Measurements from ENCODE around the gene KRTCAP2.
"Not testable (repeated sequence)": the region's sequence is repeated elsewhere in the genome, so short reads cannot be mapped to it uniquely, and the experiment has no call there.

KRTCAP2 gene

DNA sequence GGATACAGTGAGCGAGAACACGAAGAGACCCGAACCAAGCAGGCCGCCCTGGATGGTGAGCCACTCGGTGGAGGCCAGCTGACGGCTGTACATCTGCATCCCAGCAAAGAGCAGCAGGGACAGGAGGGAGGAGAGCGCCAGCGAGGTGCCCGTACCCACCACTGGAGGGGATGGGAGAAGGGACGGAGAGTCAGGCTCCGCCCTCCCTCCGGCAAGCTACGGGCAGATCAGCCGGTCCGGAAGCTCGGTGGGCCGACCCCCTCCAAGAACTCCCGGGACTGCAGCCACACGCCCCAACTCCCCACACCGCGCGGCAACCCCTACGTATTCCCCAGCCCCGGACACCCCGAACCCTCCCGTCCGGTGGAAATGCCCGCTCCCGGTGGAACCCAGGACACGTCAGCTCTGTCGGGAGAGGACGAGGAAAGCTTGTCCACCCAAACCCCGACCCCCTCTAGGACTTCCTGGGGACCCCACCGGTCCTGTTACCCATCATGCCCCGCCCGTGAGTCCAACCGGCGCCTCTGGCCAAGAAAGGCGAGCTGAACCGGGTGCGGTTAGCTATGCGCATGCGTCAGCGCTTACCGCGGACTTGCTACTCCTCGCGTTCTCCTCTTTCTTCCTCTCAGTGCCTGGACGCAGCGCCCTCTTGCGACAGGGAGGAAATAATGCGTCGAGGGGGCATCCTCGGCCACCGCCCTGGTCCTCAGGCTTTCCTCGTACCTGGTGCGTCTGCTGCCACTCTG, at the start of gene KRTCAP2:
TSS of gene KRTCAP2 (minus strand) at position 573 of the 746 bp plus-strand sequence. CDS start at position 493, 80 bp downstream.
- DNase-seq (ENCODE audit: low spot score), result peak; percentile 97
- FAIRE-seq, result peak; percentile 20

GRCh38 chr1:155220211-155220965, 47.3 kb upstream of the KRTCAP2 start:
- FAIRE-seq; DNase-seq (ENCODE audit: low spot score): not testable (repeated sequence)

GRCh38 chr1:155219592-155220031, 46.5 kb upstream of the KRTCAP2 start:
- FAIRE-seq (no peak), DNase-seq (ENCODE audit: low spot score) (no peak)

DNA sequence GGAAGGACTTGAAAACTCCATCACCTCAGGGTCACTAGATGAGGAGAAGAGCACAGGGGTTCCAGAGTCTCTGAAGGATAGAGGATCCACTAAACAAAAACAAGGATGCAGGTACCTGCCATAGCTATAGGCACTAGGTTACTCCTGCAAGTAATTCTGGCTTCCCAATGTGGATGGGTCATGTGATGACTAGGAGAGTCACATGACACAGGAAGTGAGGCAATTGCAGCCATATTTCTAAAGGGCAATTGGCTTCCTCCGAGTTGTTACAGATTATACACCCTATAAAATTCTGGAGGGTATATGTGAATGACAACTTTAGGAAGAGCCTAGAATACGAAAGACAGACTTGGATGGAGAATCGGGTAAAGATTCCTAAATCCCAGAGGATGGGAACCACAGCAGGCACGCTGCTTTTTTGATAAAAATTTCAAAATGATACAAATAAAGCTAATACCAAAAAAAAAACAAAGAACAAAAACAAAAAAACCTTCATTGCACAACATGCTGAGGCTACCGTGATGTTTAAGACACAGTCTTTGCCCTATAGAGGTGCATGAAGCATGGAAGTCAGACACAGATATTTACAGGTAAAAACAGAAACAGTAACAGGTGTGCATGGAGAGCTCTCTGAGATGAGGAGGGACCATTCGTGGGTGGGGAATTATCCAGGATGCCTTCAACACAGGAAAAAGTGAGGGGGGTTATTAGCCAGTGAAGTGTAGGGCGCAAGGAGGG, 45.9 kb upstream of the KRTCAP2 start:
- DNase-seq (ENCODE audit: low spot score), result peak; percentile 54
- FAIRE-seq, result no peak

GRCh38 chr1:155214702-155215101, 41.6 kb upstream of the KRTCAP2 start:
- not testable (repeated sequence) for FAIRE-seq; DNase-seq (ENCODE audit: low spot score)

GRCh38 chr1:155212051-155212440, 38.9 kb upstream of the KRTCAP2 start:
- FAIRE-seq; DNase-seq (ENCODE audit: low spot score): not testable (repeated sequence)

DNA sequence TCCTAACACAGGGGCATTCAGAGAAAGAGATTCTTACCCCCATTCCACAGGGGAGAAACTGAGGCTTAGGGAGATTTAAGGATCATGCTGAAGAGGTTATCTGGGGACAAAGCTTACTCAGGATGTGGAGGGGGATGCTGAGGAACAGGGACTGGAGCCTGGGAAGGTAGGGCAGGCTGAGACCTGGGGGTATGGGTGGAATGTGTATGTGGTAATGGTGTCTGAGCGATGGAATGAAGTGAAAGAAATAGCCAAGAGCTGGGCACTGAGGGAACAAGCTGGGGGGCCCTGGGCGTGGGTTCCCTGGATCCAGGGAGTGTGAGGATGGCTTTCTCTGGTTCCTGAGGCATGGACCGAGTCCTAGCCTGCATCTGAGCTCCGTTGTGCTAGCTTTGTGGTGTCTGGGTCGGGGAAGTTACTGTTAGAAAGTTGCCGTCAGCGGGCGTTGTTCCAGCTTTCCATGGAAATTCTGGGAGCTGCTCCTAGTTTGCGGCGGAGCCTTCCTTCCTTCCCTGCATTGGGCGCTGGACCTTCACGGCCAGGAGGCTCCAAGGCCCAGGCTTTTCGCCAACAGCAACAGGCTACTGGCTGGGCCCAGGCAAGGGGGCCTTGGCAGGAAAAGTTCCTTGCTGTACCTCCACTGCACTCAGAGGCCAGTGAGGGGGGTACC, 38.4 kb upstream of the KRTCAP2 start:
- DNase-seq (ENCODE audit: low spot score); FAIRE-seq: not testable (repeated sequence)

- DNase-seq (ENCODE audit: low spot score) (no peak), FAIRE-seq (no peak)
Measured at GRCh38 chr1:155210314-155211104, 37.4 kb upstream of the KRTCAP2 start.

GRCh38 chr1:155209312-155209721, 36.2 kb upstream of the KRTCAP2 start:
- no peak for FAIRE-seq
- DNase-seq (ENCODE audit: low spot score), result no peak

- DNase-seq (ENCODE audit: low spot score) (peak; percentile 86), FAIRE-seq (no peak)
Measured at GRCh38 chr1:155208541-155209311, 35.6 kb upstream of the KRTCAP2 start, which contains the start of gene MTX1. MTX1 (plus strand) TSS chr1:155208695; CDS start chr1:155208805, 110 bp downstream.

GRCh38 chr1:155207806-155208540, 34.9 kb upstream of the KRTCAP2 start, which contains the start of gene THBS3:
THBS3 (minus strand) TSS chr1:155207897; CDS start chr1:155207876, 21 bp downstream.
- DNase-seq (ENCODE audit: low spot score), result peak; percentile 32
- no peak for FAIRE-seq

GRCh38 chr1:155206891-155207805, 34.0 kb upstream of the KRTCAP2 start:
- FAIRE-seq, result peak; percentile 5
- peak; percentile 77 for DNase-seq (ENCODE audit: low spot score)

GRCh38 chr1:155205969-155206593, 33.0 kb upstream of the KRTCAP2 start:
- no peak for DNase-seq (ENCODE audit: low spot score)
- FAIRE-seq, result no peak

- no peak for FAIRE-seq
- no peak for DNase-seq (ENCODE audit: low spot score)
Measured at GRCh38 chr1:155205035-155205434, 31.9 kb upstream of the KRTCAP2 start.

DNA sequence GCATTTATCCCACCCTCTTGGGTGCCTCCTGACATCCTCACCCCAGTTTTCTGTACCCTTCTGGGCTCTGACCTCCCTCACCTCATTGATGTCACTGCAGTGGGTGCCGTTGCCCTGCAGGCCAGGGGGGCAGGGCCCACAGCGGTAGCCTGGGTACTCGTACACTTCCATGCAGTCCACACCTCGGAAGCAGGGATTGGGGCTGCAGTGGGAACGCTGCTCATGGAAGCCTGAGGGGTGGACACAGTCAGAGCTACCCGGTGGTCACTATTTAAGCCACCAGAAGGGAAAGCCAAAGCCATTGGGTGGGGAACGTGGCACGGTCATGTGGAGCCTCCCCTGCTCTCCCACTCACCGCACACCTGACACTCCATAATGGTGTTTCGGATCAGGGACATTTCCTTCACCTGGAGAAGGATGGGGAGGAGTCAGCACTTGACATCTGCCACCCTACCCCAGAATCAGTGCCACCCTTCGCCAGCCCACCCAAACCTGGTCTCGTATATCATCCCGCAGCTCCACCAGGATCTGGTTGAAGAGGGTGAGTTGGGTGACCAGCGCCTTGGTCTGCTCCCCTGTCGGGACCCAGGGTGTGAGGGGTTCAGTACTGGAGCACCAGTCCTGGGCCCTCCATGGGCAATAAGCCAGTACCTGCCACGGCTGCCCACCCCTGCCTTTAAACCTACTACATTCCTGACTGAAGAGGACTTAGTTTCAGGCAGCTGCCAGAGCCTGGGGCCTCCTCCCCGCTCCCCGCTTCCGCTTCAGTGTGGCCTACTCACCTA, 29.8 kb upstream of the KRTCAP2 start:
- FAIRE-seq (no peak), DNase-seq (ENCODE audit: low spot score) (no peak)

- DNase-seq (ENCODE audit: low spot score), result no peak
- no peak for FAIRE-seq
Measured at GRCh38 chr1:155202198-155202597, 29.1 kb upstream of the KRTCAP2 start.
